Measurements from ENCODE around the gene SLIT3.
"Not testable (repeated sequence)": the region's sequence is repeated elsewhere in the genome, so short reads cannot be mapped to it uniquely, and the experiment has no call there.

SLIT3 gene

GRCh38 chr5:168742311-168742710, 558.6 kb downstream of the SLIT3 start:
- H3K4me1 Mint-ChIP-seq (ENCODE audit: low read depth); H3K4me3 Mint-ChIP-seq; H3K27ac Mint-ChIP-seq; DNase-seq (ENCODE audit: low spot score); H3K27me3 Mint-ChIP-seq (ENCODE audit: low read depth): not testable (repeated sequence)
- Mint-ChIP-seq H3K9me3 (peaks cover 16% of the 10 kb centered on the region), H3K36me3 (ENCODE audit: low read depth) (peaks cover 10% of the 10 kb centered on the region)

GRCh38 chr5:168740811-168741213, 560.1 kb downstream of the SLIT3 start:
- Mint-ChIP-seq H3K36me3 (ENCODE audit: low read depth) (peaks cover 4% of the 10 kb centered on the region), H3K27me3 (ENCODE audit: low read depth) (no peaks in the 10 kb centered on the region), H3K27ac (no peak overlapping the region), H3K4me3 (no peak overlapping the region), H3K9me3 (peaks cover 13% of the 10 kb centered on the region), H3K4me1 (ENCODE audit: low read depth) (peaks cover 11% of the 10 kb centered on the region)
- no peak for DNase-seq (ENCODE audit: low spot score)

GRCh38 chr5:168740092-168740800, 560.7 kb downstream of the SLIT3 start:
- Mint-ChIP-seq H3K4me1 (ENCODE audit: low read depth) (peaks cover 15% of the 10 kb centered on the region), H3K4me3 (no peak overlapping the region), H3K9me3 (peaks cover 10% of the 10 kb centered on the region), H3K27ac (no peak overlapping the region), H3K36me3 (ENCODE audit: low read depth) (peaks cover 4% of the 10 kb centered on the region), H3K27me3 (ENCODE audit: low read depth) (no peaks in the 10 kb centered on the region)
- DNase-seq (ENCODE audit: low spot score), result no peak

GRCh38 chr5:168737066-168737465, 563.9 kb downstream of the SLIT3 start:
- no peak for DNase-seq (ENCODE audit: low spot score)
- no peak overlapping the region for H3K4me3 Mint-ChIP-seq
- no peaks in the 10 kb centered on the region for H3K9me3 Mint-ChIP-seq
- H3K4me1 Mint-ChIP-seq (ENCODE audit: low read depth), result peaks cover 17% of the 10 kb centered on the region
- H3K27me3 Mint-ChIP-seq (ENCODE audit: low read depth), result no peaks in the 10 kb centered on the region
- H3K36me3 Mint-ChIP-seq (ENCODE audit: low read depth), result no peaks in the 10 kb centered on the region
- no peak overlapping the region for H3K27ac Mint-ChIP-seq

- Mint-ChIP-seq H3K4me1 (ENCODE audit: low read depth) (peaks cover 17% of the 10 kb centered on the region), H3K36me3 (ENCODE audit: low read depth) (no peaks in the 10 kb centered on the region), H3K27me3 (ENCODE audit: low read depth) (no peaks in the 10 kb centered on the region), H3K27ac (no peak overlapping the region), H3K9me3 (peaks cover under 1% of the 10 kb centered on the region), H3K4me3 (no peak overlapping the region)
- no peak for DNase-seq (ENCODE audit: low spot score)
Observed at GRCh38 chr5:168736281-168736831, 564.6 kb downstream of the SLIT3 start.

- peak; percentile 20 for DNase-seq (ENCODE audit: low spot score)
- H3K36me3 Mint-ChIP-seq (ENCODE audit: low read depth), result peaks cover 7% of the 10 kb centered on the region
- H3K27me3 Mint-ChIP-seq (ENCODE audit: low read depth), result peaks cover 7% of the 10 kb centered on the region
- peaks cover 21% of the 10 kb centered on the region for H3K4me1 Mint-ChIP-seq (ENCODE audit: low read depth)
- H3K9me3 Mint-ChIP-seq, result peaks cover 15% of the 10 kb centered on the region
- no peak overlapping the region for H3K27ac Mint-ChIP-seq
- H3K4me3 Mint-ChIP-seq, result no peak overlapping the region
Observed at GRCh38 chr5:168734620-168735300, 566.2 kb downstream of the SLIT3 start.

- Mint-ChIP-seq H3K9me3 (peaks cover 19% of the 10 kb centered on the region), H3K36me3 (ENCODE audit: low read depth) (peaks cover 7% of the 10 kb centered on the region), H3K4me1 (ENCODE audit: low read depth) (peaks cover 23% of the 10 kb centered on the region), H3K27ac (no peak overlapping the region), H3K4me3 (no peak overlapping the region), H3K27me3 (ENCODE audit: low read depth) (peaks cover 7% of the 10 kb centered on the region)
- DNase-seq (ENCODE audit: low spot score), result no peak
Observed at GRCh38 chr5:168734119-168734518, 566.8 kb downstream of the SLIT3 start.

GRCh38 chr5:168728546-168729211, 572.3 kb downstream of the SLIT3 start:
- Mint-ChIP-seq H3K36me3 (ENCODE audit: low read depth) (peaks cover 12% of the 10 kb centered on the region), H3K4me1 (ENCODE audit: low read depth) (peaks cover 6% of the 10 kb centered on the region), H3K9me3 (peaks cover 38% of the 10 kb centered on the region), H3K4me3 (no peak overlapping the region), H3K27me3 (ENCODE audit: low read depth) (peaks cover 7% of the 10 kb centered on the region), H3K27ac (no peak overlapping the region)
- DNase-seq (ENCODE audit: low spot score), result no peak

- peaks cover 38% of the 10 kb centered on the region for H3K9me3 Mint-ChIP-seq
- H3K4me3 Mint-ChIP-seq, result no peak overlapping the region
- no peak overlapping the region for H3K27ac Mint-ChIP-seq
- H3K27me3 Mint-ChIP-seq (ENCODE audit: low read depth), result peaks cover 7% of the 10 kb centered on the region
- peaks cover 12% of the 10 kb centered on the region for H3K36me3 Mint-ChIP-seq (ENCODE audit: low read depth)
- no peak for DNase-seq (ENCODE audit: low spot score)
- H3K4me1 Mint-ChIP-seq (ENCODE audit: low read depth), result peaks cover 6% of the 10 kb centered on the region
Observed at GRCh38 chr5:168727547-168727946, 573.4 kb downstream of the SLIT3 start.

GRCh38 chr5:168726342-168726741, 574.6 kb downstream of the SLIT3 start:
- Mint-ChIP-seq H3K4me3 (no peak overlapping the region), H3K36me3 (ENCODE audit: low read depth) (peaks cover 12% of the 10 kb centered on the region), H3K4me1 (ENCODE audit: low read depth) (peaks cover 6% of the 10 kb centered on the region), H3K27me3 (ENCODE audit: low read depth) (peaks cover 7% of the 10 kb centered on the region), H3K27ac (no peak overlapping the region), H3K9me3 (peaks cover 38% of the 10 kb centered on the region)
- DNase-seq (ENCODE audit: low spot score), result no peak

GRCh38 chr5:168724227-168724626, 576.7 kb downstream of the SLIT3 start:
- Mint-ChIP-seq H3K4me3 (no peak overlapping the region), H3K36me3 (ENCODE audit: low read depth) (peaks cover 5% of the 10 kb centered on the region), H3K4me1 (ENCODE audit: low read depth) (no peaks in the 10 kb centered on the region), H3K9me3 (peaks cover 18% of the 10 kb centered on the region), H3K27ac (no peak overlapping the region), H3K27me3 (ENCODE audit: low read depth) (no peaks in the 10 kb centered on the region)
- no peak for DNase-seq (ENCODE audit: low spot score)

GRCh38 chr5:168723037-168723436, 577.9 kb downstream of the SLIT3 start:
- Mint-ChIP-seq H3K36me3 (ENCODE audit: low read depth) (peaks cover 2% of the 10 kb centered on the region), H3K9me3 (peaks cover 11% of the 10 kb centered on the region), H3K27ac (no peak overlapping the region), H3K27me3 (ENCODE audit: low read depth) (no peaks in the 10 kb centered on the region), H3K4me1 (ENCODE audit: low read depth) (no peaks in the 10 kb centered on the region), H3K4me3 (no peak overlapping the region)
- DNase-seq (ENCODE audit: low spot score), result no peak

- Mint-ChIP-seq H3K36me3 (ENCODE audit: low read depth) (no peaks in the 10 kb centered on the region), H3K4me3 (no peak overlapping the region), H3K27me3 (ENCODE audit: low read depth) (no peaks in the 10 kb centered on the region), H3K4me1 (ENCODE audit: low read depth) (no peaks in the 10 kb centered on the region), H3K27ac (no peak overlapping the region), H3K9me3 (peaks cover under 1% of the 10 kb centered on the region)
- DNase-seq (ENCODE audit: low spot score), result no peak
Observed at GRCh38 chr5:168721966-168722365, 579.0 kb downstream of the SLIT3 start.

Data from T-helper 2 cell treated with Interferon-gamma antibody and Interleukin-4, amounts not matched to agents 5 μg/mL and 100 μg/mL, for 36 hours (primary cell).